ENCODE results near the gene ZCCHC24. TPM values are rescaled to one million over a fixed set of nuclear protein-coding genes. Genes with fewer than 3 reads are reported as not detected.

ZCCHC24 gene
- total RNA-seq, 1 experiment from 2014 or later = 9.2 TPM

DNA sequence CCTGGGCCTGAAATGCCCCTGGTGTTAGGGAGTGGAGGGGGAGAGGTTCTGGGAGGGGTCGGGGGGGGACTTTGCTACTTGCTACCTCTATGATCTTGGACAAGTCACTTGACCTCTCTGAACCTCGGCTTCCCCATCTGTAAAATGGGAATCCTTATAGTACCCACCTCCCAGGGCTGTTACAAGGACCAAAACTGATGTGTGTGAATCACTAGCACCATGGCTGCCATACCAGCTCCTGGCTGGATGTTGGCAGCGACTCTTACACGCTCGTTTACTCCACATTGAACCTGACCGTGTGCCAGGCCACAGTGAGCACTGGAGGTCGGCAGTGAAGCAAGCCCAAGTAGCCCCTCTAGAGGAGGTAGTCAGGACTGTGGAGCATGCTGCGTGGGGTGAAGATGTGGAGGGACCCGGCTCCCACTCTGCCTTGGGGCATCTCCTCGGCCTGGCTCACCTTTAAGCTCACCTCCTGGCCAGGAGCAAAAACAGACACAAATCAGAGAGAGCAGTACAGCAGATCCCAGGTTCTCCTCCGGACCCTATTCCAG lies 69.3 kb downstream of the ZCCHC24 start:
- DNase-seq (ENCODE audit: low read depth in 1 of 2, low spot score in 2 of 2) = peak in 1 of 2 experiments; percentile 32
- peaks cover 27% of the 10 kb centered on the region for H3K4me1 ChIP-seq (replicated peaks)
- no peak overlapping the region for H3K4me3 ChIP-seq
- H3K27me3 ChIP-seq (replicated peaks) = no peaks in the 10 kb centered on the region
- H3K27ac ChIP-seq = no peak overlapping the region
- no peaks in the 10 kb centered on the region for H3K9me3 ChIP-seq (replicated peaks)
- no peaks in the 10 kb centered on the region for H3K36me3 ChIP-seq

DNA sequence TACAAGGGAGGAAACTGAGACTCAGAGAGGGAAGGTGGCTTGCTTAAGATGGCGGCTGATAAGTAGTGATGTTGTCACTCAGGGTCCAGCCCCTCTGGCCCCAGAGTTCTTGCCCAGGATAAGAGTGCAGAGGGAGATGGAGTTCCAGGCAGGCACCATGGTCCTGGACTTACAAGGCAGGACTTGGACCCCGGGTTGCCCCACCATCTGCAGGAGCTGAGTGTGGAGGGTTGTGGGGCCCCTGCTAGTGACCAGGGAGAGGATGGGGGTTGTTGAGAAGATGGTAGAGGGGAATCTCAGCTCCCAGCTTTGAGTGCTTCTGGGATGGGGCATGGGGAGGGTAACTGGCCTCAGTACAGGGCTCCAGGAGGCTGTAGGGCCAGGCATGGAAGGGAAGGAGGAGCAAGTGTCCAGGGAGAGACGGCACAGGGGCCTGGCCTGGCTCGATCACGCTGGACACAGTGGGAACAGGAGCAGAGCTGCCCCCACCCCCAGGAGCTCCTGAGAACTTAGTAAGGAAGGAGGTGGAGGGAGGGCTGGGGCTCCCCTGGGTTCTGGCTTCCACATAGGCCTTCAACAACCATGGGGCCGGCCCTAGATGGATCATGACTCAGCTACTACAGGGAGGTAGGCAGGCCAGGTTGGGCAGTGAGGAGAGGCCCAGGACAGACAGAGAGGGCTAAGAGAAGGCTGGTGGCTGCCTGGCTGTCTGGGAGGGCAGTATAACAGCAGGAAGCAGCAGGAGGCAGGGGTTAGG lies 69.9 kb downstream of the ZCCHC24 start:
- H3K4me3 ChIP-seq = no peak overlapping the region
- no peaks in the 10 kb centered on the region for H3K36me3 ChIP-seq
- no peaks in the 10 kb centered on the region for H3K9me3 ChIP-seq (replicated peaks)
- no peak overlapping the region for H3K27ac ChIP-seq
- DNase-seq (ENCODE audit: low read depth in 1 of 2, low spot score in 2 of 2) = peak; percentile 27 to 52
- no peaks in the 10 kb centered on the region for H3K27me3 ChIP-seq (replicated peaks)
- H3K4me1 ChIP-seq (replicated peaks) = peaks cover 21% of the 10 kb centered on the region

DNA sequence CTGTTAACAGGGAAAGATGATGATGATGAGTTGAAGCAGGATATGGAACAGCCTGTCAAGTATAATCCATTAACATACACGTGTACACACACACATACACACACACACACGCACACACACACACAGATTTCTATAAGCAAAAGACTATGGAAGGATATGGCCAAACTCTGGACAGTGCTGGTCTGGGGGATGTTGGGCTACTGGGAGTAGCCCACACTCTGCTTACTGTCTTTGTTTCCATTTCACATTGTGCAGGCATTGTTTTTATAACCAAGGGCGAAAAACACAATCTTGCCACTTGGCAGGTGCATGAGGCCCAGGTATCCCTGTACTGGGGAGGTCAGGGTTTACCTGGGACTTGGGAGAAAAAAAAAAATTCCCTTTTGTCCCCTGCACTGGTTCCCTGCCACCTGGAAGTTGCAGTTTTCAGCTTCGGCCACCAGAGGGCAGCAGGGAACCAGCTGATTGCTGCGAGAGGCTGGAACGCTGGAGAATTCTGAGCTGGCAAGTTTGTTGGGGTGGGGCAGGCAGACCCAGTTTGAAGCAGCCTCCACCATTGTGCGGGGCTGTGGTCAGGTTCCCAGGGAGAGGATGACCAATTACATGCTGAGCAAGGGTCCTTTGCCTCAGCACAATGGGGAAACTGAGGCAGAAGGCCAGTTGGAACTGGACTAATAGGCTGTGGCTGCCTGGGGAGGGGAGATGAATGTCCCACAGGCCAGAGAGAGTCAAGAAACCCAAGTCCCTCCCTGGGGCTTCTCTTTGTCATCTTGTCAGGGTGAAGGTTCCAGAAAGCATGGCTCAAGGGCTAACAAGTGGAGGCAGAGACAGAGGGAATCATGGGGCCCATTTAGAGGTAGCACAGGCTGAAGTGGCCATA lies 70.9 kb downstream of the ZCCHC24 start:
- no peak overlapping the region for H3K27ac ChIP-seq

DNA sequence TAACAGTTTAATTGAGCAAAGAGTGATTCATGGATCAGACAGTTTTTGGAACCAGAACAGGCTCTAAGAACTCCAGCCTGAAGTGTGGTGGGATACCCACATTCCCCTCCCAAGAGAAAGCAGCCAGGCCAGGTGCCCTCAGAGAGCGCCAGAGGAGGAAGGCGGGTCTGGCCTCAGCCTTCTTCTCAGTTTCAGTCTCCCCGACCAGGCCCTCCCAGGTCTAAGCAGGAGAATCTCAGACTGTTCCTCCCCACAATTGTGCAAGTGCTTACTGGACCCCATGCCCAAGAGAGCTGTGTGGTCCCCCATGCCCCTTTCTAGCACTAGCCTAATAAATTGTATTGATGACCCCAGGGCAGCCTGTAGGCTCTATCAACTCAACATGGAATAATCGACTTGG lies 72.6 kb downstream of the ZCCHC24 start:
- Histone ChIP-seq H3K4me3 (no peak overlapping the region), H3K4me1 (replicated peaks) (peaks cover 10% of the 10 kb centered on the region), H3K27ac (no peak overlapping the region), H3K36me3 (no peaks in the 10 kb centered on the region), H3K27me3 (replicated peaks) (no peaks in the 10 kb centered on the region), H3K9me3 (replicated peaks) (no peaks in the 10 kb centered on the region)
- DNase-seq (ENCODE audit: low read depth in 1 of 2, low spot score in 2 of 2) = no peak

More for the DNA sequence above, 70.9 kb downstream of the ZCCHC24 start:
- H3K4me1 ChIP-seq (replicated peaks) = peaks cover 11% of the 10 kb centered on the region
- no peaks in the 10 kb centered on the region for H3K27me3 ChIP-seq (replicated peaks)
- H3K36me3 ChIP-seq = no peaks in the 10 kb centered on the region
- no peak overlapping the region for H3K4me3 ChIP-seq
- H3K9me3 ChIP-seq (replicated peaks) = no peaks in the 10 kb centered on the region
- DNase-seq (ENCODE audit: low read depth in 1 of 2, low spot score in 2 of 2) = peak; percentile 79 to 84

DNA sequence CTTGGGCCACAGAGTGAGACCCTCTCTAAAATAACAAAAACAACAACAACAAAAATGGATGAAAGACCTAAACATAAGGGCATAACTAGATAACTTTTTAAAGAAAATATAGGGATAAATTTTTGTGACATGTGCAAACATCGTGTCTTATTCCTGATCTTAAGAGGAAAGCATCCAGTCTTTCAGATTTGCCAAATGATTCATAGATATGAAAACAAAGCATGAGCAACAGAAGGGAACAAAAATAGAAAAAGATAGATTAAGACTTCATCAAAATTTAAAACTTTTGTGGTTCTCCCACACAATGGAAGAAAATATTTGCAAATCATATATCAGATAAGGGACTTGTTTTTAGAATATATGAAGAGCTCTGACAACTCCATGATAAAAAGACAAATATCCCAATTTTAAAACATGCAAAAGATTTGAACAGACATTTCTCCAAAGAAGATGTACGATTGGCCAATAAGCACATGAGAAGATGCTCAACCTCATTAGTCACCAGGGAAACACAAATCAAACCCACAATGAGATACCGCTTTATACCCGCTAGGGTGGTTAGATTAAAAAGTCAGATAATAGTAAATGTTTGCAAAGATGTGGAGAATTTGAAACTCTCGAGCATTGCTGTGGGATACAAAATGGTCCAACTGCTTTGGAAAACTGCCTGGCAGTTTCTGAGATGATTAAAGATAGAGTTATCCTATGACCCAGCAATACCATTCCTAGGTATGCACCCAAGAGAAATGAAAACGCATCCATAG lies 77.8 kb downstream of the ZCCHC24 start:
- H3K27me3 ChIP-seq (replicated peaks) = no peaks in the 10 kb centered on the region
- no peak overlapping the region for H3K4me3 ChIP-seq
- H3K4me1 ChIP-seq (replicated peaks) = peaks cover 5% of the 10 kb centered on the region
- H3K9me3 ChIP-seq (replicated peaks) = no peaks in the 10 kb centered on the region
- H3K27ac ChIP-seq = no peak overlapping the region
- no peak for DNase-seq (ENCODE audit: low read depth in 1 of 2, low spot score in 2 of 2)
- no peaks in the 10 kb centered on the region for H3K36me3 ChIP-seq

DNA sequence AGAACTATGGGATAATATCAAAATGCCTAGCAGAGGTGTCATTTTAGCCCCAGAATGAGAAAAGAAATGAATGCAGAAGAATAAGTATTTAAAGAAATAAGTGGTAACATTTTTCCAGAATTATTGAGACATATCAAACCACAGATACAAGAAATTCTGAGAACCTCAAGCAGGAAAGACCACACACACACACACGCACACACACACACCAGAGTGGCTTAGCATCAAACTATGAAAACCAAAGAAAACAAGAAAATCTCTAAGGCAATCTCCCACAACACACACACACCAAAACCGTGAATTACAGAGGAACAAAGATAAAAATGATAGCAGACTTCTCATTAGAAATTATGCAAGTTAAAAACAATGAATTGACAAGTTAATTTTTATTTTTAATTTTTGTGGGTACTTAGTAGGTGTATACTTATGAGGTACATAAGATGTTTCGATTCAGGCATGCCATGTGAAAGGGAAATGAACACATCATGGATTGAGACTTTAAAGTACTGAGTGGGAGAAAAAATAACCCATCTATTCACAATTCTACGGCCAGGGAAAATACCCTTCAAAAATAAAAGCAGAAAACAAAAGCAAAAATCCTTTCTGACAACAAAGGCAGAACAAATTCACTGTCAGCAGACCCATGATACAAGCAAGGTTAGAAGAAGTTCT lies 83.6 kb downstream of the ZCCHC24 start:
- Histone ChIP-seq H3K27ac (no peak overlapping the region), H3K4me3 (no peak overlapping the region), H3K4me1 (replicated peaks) (peaks cover 19% of the 10 kb centered on the region), H3K9me3 (replicated peaks) (no peaks in the 10 kb centered on the region), H3K27me3 (replicated peaks) (no peaks in the 10 kb centered on the region), H3K36me3 (peaks cover 6% of the 10 kb centered on the region)
- peak; percentile 37 to 41 for DNase-seq (ENCODE audit: low read depth in 1 of 2, low spot score in 2 of 2)

DNA sequence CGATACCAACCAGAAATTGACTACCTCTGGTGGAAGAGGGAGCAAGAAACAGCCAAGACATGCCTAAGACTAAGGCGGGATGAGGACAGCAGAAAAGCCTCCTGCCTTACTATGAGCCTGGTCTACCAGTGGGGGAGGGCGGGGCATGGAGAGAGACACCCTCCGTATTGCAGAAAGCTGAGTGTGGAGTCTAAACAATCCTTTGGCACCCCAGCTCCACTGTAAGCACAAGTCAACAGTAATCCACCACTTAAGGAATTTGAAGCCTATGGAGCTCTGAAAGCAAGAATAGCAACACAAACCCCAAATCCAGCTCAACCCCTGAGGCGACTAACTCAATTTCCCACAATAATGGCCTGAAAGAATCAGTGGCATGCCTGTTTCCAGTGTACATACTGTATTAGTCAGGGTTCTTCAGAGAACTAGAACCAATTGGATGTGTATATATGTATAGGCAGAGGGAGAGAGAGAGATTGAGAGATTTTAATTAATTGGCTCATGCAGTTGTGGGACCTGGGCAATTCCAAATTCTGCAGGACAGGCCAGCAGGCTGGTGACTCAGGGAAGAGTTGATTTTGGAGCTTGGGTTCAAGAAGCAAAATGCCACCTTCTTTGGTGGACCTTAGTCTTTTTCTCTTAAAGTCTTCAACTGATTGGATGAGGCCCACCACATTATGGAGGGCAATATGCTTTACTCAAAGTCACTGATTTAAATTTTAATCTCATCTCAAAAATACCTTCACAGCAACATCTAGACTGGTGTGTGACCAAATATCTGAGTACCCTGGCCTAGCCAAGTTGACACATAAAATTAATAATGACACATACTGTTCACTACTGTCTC lies 84.7 kb downstream of the ZCCHC24 start:
- Histone ChIP-seq H3K36me3 (peaks cover 18% of the 10 kb centered on the region), H3K27me3 (replicated peaks) (no peaks in the 10 kb centered on the region), H3K9me3 (replicated peaks) (no peaks in the 10 kb centered on the region), H3K4me3 (no peak overlapping the region), H3K27ac (no peak overlapping the region), H3K4me1 (replicated peaks) (peaks cover 19% of the 10 kb centered on the region)
- DNase-seq (ENCODE audit: low read depth in 1 of 2, low spot score in 2 of 2) = peak; percentile 20 to 43

DNA sequence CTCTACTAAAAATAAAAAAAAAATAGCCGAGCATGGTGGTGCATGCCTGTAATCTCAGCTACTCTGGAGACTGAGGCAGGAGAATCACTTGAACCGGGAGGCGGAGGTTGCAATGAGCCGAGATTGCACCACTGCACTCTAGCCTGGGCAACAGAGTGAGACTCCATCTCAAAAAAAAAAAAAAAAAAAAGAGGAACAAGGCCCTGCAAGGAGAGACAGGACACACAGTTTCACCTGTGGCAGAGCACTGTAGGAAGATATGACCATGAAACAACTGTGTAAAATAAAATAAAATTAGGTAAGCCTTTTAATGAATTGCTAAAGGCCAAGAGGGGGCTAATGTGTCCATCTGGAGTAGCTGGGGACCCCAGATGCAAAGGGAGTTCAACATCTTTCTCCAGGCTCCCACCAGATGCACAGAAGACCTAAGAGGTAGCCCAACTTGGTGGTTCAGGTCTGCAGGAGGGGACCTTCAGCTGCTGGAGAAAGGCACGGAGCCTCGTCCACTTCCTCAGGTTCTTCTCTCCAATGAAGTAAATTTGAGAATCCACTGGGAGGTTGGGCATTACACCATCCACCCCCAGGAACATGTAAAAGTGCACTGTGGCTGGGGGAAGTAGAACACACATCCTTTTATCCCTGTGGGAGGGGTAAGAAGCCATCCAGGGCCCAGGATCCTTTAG lies 85.5 kb downstream of the ZCCHC24 start:
- no peak for DNase-seq (ENCODE audit: low read depth in 1 of 2, low spot score in 2 of 2)
- H3K9me3 ChIP-seq (replicated peaks) = no peaks in the 10 kb centered on the region
- peaks cover 19% of the 10 kb centered on the region for H3K4me1 ChIP-seq (replicated peaks)
- no peak overlapping the region for H3K27ac ChIP-seq
- H3K4me3 ChIP-seq = no peak overlapping the region
- H3K27me3 ChIP-seq (replicated peaks) = no peaks in the 10 kb centered on the region
- peaks cover 25% of the 10 kb centered on the region for H3K36me3 ChIP-seq

DNA sequence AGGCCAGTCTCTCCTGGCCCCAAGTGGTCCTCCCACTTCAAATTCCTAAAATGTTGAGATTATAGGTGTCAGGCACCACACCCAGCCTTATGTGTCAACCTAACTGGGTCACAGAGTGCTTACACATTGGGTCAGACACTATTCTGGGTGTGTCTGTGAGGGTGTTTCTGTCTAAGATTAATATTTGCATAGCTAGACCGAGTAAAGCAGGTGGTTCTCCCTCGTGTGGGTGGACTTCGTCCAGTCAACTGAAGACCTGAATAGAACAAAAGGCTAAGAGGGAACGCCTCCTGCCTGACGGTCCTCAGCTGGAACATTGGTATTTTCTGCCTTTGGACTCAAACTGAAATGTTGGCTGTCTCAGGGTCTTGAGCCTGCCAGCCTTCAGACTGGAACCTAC lies 86.6 kb downstream of the ZCCHC24 start:
- DNase-seq (ENCODE audit: low read depth in 1 of 2, low spot score in 2 of 2) = no peak
- Histone ChIP-seq H3K4me1 (replicated peaks) (peaks cover 19% of the 10 kb centered on the region), H3K9me3 (replicated peaks) (no peaks in the 10 kb centered on the region), H3K4me3 (no peak overlapping the region), H3K27ac (no peak overlapping the region), H3K36me3 (peaks cover 37% of the 10 kb centered on the region), H3K27me3 (replicated peaks) (no peaks in the 10 kb centered on the region)

DNA sequence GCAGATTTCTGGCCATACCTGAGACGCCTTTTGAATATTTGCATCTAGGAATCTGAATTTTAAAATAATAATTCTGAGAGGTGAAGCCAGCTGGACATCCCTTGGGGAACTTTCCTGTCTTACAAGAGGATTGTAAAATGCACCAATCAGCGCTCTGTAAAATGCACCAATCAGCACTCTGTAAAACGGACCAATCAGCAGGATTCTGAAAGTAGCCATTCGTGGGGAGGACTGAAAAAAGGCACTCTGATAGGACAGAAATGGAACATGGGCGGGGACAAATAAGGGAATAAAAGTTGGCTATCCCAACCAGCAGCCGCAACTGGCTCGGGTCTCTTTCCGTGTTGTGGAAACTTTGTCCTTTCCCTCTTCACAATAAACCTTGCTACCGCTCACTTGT lies 88.2 kb downstream of the ZCCHC24 start:
- H3K4me1 ChIP-seq (replicated peaks) = peaks cover 11% of the 10 kb centered on the region; the same call in 1 of the 2 replicates
- DNase-seq (ENCODE audit: low read depth in 1 of 2, low spot score in 2 of 2) = no peak
- H3K27me3 ChIP-seq (replicated peaks) = no peaks in the 10 kb centered on the region
- H3K36me3 ChIP-seq = peaks cover 53% of the 10 kb centered on the region
- no peaks in the 10 kb centered on the region for H3K9me3 ChIP-seq (replicated peaks)
- H3K4me3 ChIP-seq = no peak overlapping the region
- H3K27ac ChIP-seq = no peak overlapping the region

DNA sequence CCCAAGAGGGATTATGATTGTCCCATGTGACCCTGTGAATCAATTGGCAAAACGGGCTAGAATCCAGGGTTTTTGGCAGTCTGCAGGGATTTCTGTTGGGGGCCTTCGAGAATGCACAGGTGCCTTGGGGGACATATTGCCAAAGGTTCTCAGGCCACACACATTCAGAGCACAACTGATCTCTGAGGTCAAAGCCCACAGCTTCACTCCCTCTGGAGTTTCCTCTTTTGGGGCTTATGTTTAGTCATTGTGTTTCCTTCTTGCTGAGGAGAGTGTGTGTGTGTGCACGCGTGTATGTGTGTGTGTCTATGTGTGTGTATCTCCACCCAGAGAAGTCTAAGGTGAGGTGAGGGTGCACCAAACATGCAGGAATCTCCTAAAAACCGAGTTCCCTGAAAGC lies 89.3 kb downstream of the ZCCHC24 start:
- no peaks in the 10 kb centered on the region for H3K9me3 ChIP-seq (replicated peaks)
- peaks cover 64% of the 10 kb centered on the region for H3K36me3 ChIP-seq
- no peak overlapping the region for H3K27ac ChIP-seq

DNA sequence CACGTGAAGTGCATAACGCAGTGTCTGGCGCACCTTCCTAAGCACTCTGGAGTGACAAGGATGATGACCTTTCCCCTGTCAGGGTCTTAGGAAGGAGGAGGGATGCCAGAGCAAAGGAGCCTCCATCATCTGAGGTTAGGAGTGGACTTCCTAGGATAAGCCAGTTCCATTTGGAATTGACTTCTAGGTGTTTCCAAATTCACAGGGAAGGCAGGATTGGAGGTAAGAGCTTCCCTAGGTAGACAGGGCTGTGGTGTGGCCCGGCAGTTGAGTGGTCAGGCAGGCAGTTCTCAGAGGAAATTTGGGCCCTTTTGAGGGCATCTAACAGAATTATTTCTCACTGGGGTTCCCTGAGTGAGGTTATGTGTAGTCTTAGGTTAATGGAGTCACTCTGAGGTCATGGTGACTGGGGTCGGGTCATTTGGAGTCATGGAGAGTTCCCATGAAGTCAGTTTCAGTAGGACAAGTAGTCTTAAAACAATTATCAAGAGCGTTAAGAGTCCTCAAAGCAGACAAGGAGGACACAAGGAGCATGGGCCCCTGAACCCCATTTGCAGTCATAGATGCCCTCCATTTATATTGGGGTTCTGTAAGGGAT lies 89.9 kb downstream of the ZCCHC24 start:
- Histone ChIP-seq H3K27me3 (replicated peaks) (no peaks in the 10 kb centered on the region), H3K36me3 (peaks cover 70% of the 10 kb centered on the region), H3K4me1 (replicated peaks) (no peaks in the 10 kb centered on the region), H3K4me3 (no peak overlapping the region), H3K27ac (no peak overlapping the region), H3K9me3 (replicated peaks) (no peaks in the 10 kb centered on the region)
- no peak for DNase-seq (ENCODE audit: low read depth in 1 of 2, low spot score in 2 of 2)

More for the DNA sequence above, 89.3 kb downstream of the ZCCHC24 start:
- DNase-seq (ENCODE audit: low read depth in 1 of 2, low spot score in 2 of 2) = no peak
- H3K4me3 ChIP-seq = no peak overlapping the region
- no peaks in the 10 kb centered on the region for H3K4me1 ChIP-seq (replicated peaks)
- H3K27me3 ChIP-seq (replicated peaks) = no peaks in the 10 kb centered on the region

Measured in SJSA1 (cell line).